GM12878 (cell line): ENCODE data around the gene POLA2. TPM values are rescaled to one million over a fixed set of nuclear protein-coding genes. Genes with fewer than 3 reads are reported as not detected.

Experiments used
- ATAC-seq: fragments of 200-7000 bp; cut with Tn5 transposase; 3 replicates; pipeline ENCODE4 v1.9.1; 2020; ENCODE audit warnings: mild to moderate bottlenecking, moderate library complexity
- BruUV-seq: library from RNA; stranded (reverse); fragments of 400-500 nt; replicated peaks from 2 replicates; lab custom pipeline; 2021; lab: Mats Ljungman, UMichigan
- CTCF ChIA-PET: fragments of 300-600 bp; sonication (Branson Sonifier 250); formaldehyde crosslinking; extraction: SDS; loops from one replicate; lab custom pipeline; 2021; ENCODE audit warnings: inconsistent platforms; lab: Yijun Ruan, JAX
- POLR2A ChIA-PET: fragments of 350-600 bp; formaldehyde crosslinking; extraction: SDS; loops from one replicate; lab custom pipeline; 2021; ENCODE audit warnings: inconsistent platforms; lab: Charles Lee
- RAD21 ChIA-PET: fragments of 300-600 bp; sonication (Branson Sonifier 250); formaldehyde crosslinking; loops from one replicate; lab custom pipeline; 2023; ENCODE audit warnings: antibody characterized with exemption; ENCODE audit not compliant: unreplicated experiment; lab: Charles Lee
- SMC1A ChIA-PET: fragments of 300-600 bp; sonication (Branson Sonifier 250); formaldehyde crosslinking; loops from one replicate; lab custom pipeline; 2023; ENCODE audit not compliant: unreplicated experiment, uncharacterized antibody; lab: Charles Lee
- DNase-seq: peaks from one replicate; pipeline ENCODE4 v3.0.0-alpha.2; 2011; ENCODE audit warnings: low read depth, low spot score
- FAIRE-seq: peaks from 3 replicates; lab custom pipeline; 2011; peaks lifted over from hg19 to GRCh38; lab: Jason Lieb, UNC
- H2AFZ ChIP-seq: 2 replicates; pipeline ENCODE4 v1.6.0; 2011; ENCODE audit warnings: low read depth, low read length, control low read depth; ENCODE audit not compliant: control insufficient read depth
- H3K27ac ChIP-seq: 2 replicates; pipeline ENCODE4 v1.5.1; 2011; ENCODE audit warnings: control low read depth; ENCODE audit not compliant: control insufficient read depth, insufficient read depth
- H3K27me3 ChIP-seq, 2 experiments: replicated peaks in 1 of 2; 2 replicates each; pipeline versions ENCODE4 v1.6.0 to v1.6.1; 2011; ENCODE audit warnings: low read length in 1 of 2; ENCODE audit not compliant: control insufficient read depth in 2 of 2, insufficient read depth in 2 of 2
- H3K36me3 ChIP-seq, 2 experiments: 2 replicates each; pipeline ENCODE4 v1.5.1; 2011; ENCODE audit warnings: low read length in 1 of 2; ENCODE audit not compliant: control insufficient read depth in 2 of 2, insufficient read depth in 2 of 2
- H3K4me1 ChIP-seq: 2 replicates; pipeline ENCODE4 v1.6.1; 2011; ENCODE audit warnings: mild to moderate bottlenecking, low read length, moderate library complexity, mixed read lengths; ENCODE audit not compliant: control insufficient read depth, insufficient read depth
- H3K4me2 ChIP-seq: 2 replicates; pipeline ENCODE4 v1.6.0; 2011; ENCODE audit warnings: control low read depth; ENCODE audit not compliant: control insufficient read depth, insufficient read depth
- H3K4me3 ChIP-seq: fragments of 200-600 bp; sonication (generic); 2 replicates; pipeline ENCODE4 v1.5.1; 2016
- H3K79me2 ChIP-seq: 2 replicates; pipeline ENCODE4 v1.6.0; 2011; ENCODE audit warnings: low read length; ENCODE audit not compliant: control insufficient read depth, insufficient read depth
- H3K9ac ChIP-seq: 2 replicates; pipeline ENCODE4 v1.8.0; 2011; ENCODE audit warnings: low read length, control low read depth, mixed read lengths; ENCODE audit not compliant: control insufficient read depth, insufficient read depth
- H3K9me3 ChIP-seq: replicated peaks from 3 replicates; pipeline ENCODE4 v1.5.1; 2011; ENCODE audit warnings: mild to moderate bottlenecking, low read length; ENCODE audit not compliant: control insufficient read depth, insufficient read depth
- H4K20me1 ChIP-seq: 2 replicates; pipeline ENCODE4 v1.6.0; 2011; ENCODE audit not compliant: control insufficient read depth, insufficient read depth
- ATF3 ChIP-seq: IDR thresholded peaks from 2 replicates; pipeline ENCODE4 v1.6.1; 2011; ENCODE audit warnings: low read depth, mild to moderate bottlenecking, low read length, moderate library complexity, borderline replicate concordance; ENCODE audit errors: extremely low read depth
- SMC3 ChIP-seq: IDR thresholded peaks from 2 replicates; pipeline ENCODE4 v1.6.1; 2011; ENCODE audit warnings: low read length, improper control_type of control experiment, borderline replicate concordance
- SUPT20H ChIP-seq: IDR thresholded peaks from 2 replicates; pipeline ENCODE4 v1.6.1; 2011; ENCODE audit warnings: low read depth, mild to moderate bottlenecking, low read length, moderate library complexity, borderline replicate concordance; ENCODE audit not compliant: control insufficient read depth
- SUZ12 ChIP-seq: fragments of 200-600 bp; sonication (generic); IDR thresholded peaks from one replicate; pipeline ENCODE4 v1.6.1; 2018; ENCODE audit warnings: antibody characterized with exemption, mild to moderate bottlenecking; ENCODE audit not compliant: unreplicated experiment
- ZNF217 ChIP-seq: fragments of 450-650 bp; IDR thresholded peaks from 2 replicates; pipeline ENCODE4 v1.6.1; 2017; ENCODE audit warnings: antibody characterized with exemption, mild to moderate bottlenecking
- WGBS: methylation state at CpG from one replicate; pipeline ENCODE4 v1.1.6; 2016; ENCODE audit warnings: low lambda C conversion rate; ENCODE audit not compliant: insufficient replicate concordance, insufficient coverage; ENCODE audit errors: missing lambda C conversion rate; 5-methylcytosine and 5-hydroxymethylcytosine counted together
- in situ Hi-C: fragments of 300-500 bp; cut with MboI; formaldehyde crosslinking; loops from 9 replicates; pipeline ENCODE4 v1.14.3; 2018; ENCODE audit warnings: mixed read lengths
- intact Hi-C: fragments of 100-400 bp; cut with micrococcal nuclease; formaldehyde crosslinking; loops from one replicate; pipeline ENCODE4 v1.14.2; 2022; ENCODE audit not compliant: unreplicated experiment
- polyA plus RNA-seq, 11 experiments: library from polyadenylated mRNA; depleted of rRNA in 4 of 11; unstranded in 6 of 11; stranded (reverse) in 5 of 11; fragments of >200 nt; fragmentation: Nextera tagmentation in 4 of 11; fragmentation: Illumina TruSeq in 1 of 11; extraction: Ambion mirVana in 4 of 11; extraction: Trizol in 1 of 11; gene quantifications; 1 replicate in 1 of 11; 2 replicates in 10 of 11; pipeline versions ENCODE4 v1.2.1 to v1.2.3, GENCODE V29; 2011 to 2016; ENCODE audit warnings: inconsistent platforms in 2 of 11, missing spikeins in 2 of 11, low read depth in 1 of 11
- total RNA-seq, 4 experiments: library from RNA; depleted of rRNA in 3 of 4; stranded (reverse); fragments of >200 nt in 3 of 4; fragmentation: Illumina TruSeq in 1 of 4; extraction: Trizol in 1 of 4; gene quantifications; 2 replicates each; pipeline versions ENCODE4 v1.2.1 to v1.2.3, GENCODE V29; 2013 to 2021

POLA2 gene
- total and polyA plus RNA-seq, 10 of the 15 experiments (the other 5 are each of a cell fraction or from before 2014, with no cell fraction given) = 4.2 to 121 (median 56.2) TPM

GRCh38 chr11:65295571-65296341, 34.0 kb downstream of the POLA2 start:
- no peak for DNase-seq
- Histone ChIP-seq H3K27ac (no peak overlapping the region), H3K79me2 (no peaks in the 10 kb centered on the region)
- TF ChIP-seq SMC3 (no peak), SUZ12 (no peak), ZNF217 (no peak), ATF3 (no peak), SUPT20H (no peak)
- TF ChIP-seq, all 136 proteins: peak for 0
- no TSS peak for BruUV-seq
- ChIA-PET SMC1A (interaction anchor here (1.7 kb wide), 1 partner anchor 21 kb away, joined by 6 read pairs; no protein-coding TSS in a partner anchor), RAD21 (interaction anchor here (0.6 kb wide), 1 partner anchor 20 kb away, joined by 3 read pairs; no protein-coding TSS in a partner anchor), CTCF (interaction anchor here (0.6 to 7.3 kb wide), 5 partner anchors 10 to 321 kb away, joined by 3 to 67 read pairs (median 3); no protein-coding TSS in a partner anchor), POLR2A (interaction anchor here (0.6 to 0.9 kb wide), 2 partner anchors 10 to 27 kb away, joined by 3 to 4 read pairs; no protein-coding TSS in a partner anchor)
- 98% methylated on average over 11 of the region's 11 CpGs for WGBS
- Histone ChIP-seq H3K4me2 (no peak overlapping the region), H3K4me3 (no peak overlapping the region), H3K27me3 (no peaks in the 10 kb centered on the region), H3K9ac (no peak overlapping the region), H3K4me1 (peaks cover 10% of the 10 kb centered on the region), H2AFZ (no peak overlapping the region), H3K36me3 (peaks cover 27 to 33% of the 10 kb centered on the region in 2 experiments), H3K9me3 (no peaks in the 10 kb centered on the region), H4K20me1 (no peaks in the 10 kb centered on the region)
- intact Hi-C loops = no loop called here
- in situ Hi-C loops = no loop called here
- no peak for FAIRE-seq
- no peak for ATAC-seq
